Activated CD4-positive, alpha-beta T cell treated with anti-CD3 and anti-CD28 coated beads, Interleukin-2, Interleukin-4, amounts not matched to agents 100 ng/mL and 50 ng/mL, durations not matched to agents 16 hours and 8 hours (primary cell): Measurements from ENCODE around the gene ARHGAP22.

Experiments used
- DNase-seq: peaks from one replicate; pipeline ENCODE4 v3.0.0-alpha.2; 2020; ENCODE audit warnings: low spot score

ARHGAP22 gene

GRCh38 chr10:48607356-48608278 is 2.7 kb upstream of the ARHGAP22 start:
- DNase-seq = no peak

GRCh38 chr10:48606530-48607355 is 1.9 kb upstream of the ARHGAP22 start:
- DNase-seq = peak; percentile 6

GRCh38 chr10:48605786-48606529 is 1.1 kb upstream of the ARHGAP22 start:
- DNase-seq = no peak

GRCh38 chr10:48604039-48604990 is 558 bp downstream of the ARHGAP22 start:
- no peak for DNase-seq

- DNase-seq = no peak
Measured at GRCh38 chr10:48603421-48604038, 1.3 kb downstream of the ARHGAP22 start.

GRCh38 chr10:48602401-48603135 is 2.3 kb downstream of the ARHGAP22 start:
- no peak for DNase-seq

GRCh38 chr10:48601789-48602188 is 3.1 kb downstream of the ARHGAP22 start:
- DNase-seq = no peak

- DNase-seq = no peak
Measured at GRCh38 chr10:48600645-48601505, 4.0 kb downstream of the ARHGAP22 start.

GRCh38 chr10:48599830-48600134 is 5.1 kb downstream of the ARHGAP22 start:
- no peak for DNase-seq

- DNase-seq = no peak
Measured at GRCh38 chr10:48598936-48599829, 5.7 kb downstream of the ARHGAP22 start.

GRCh38 chr10:48598243-48598935 is 6.5 kb downstream of the ARHGAP22 start:
- DNase-seq = no peak

GRCh38 chr10:48595539-48595932 is 9.3 kb downstream of the ARHGAP22 start:
- DNase-seq = no peak

- no peak for DNase-seq
Measured at GRCh38 chr10:48594803-48595538, 9.9 kb downstream of the ARHGAP22 start.

- no peak for DNase-seq
Measured at GRCh38 chr10:48594371-48594770, 10.5 kb downstream of the ARHGAP22 start.

GRCh38 chr10:48592346-48592745 is 12.5 kb downstream of the ARHGAP22 start:
- DNase-seq = no peak

- DNase-seq = no peak
Measured at GRCh38 chr10:48590945-48591344, 13.9 kb downstream of the ARHGAP22 start.

GRCh38 chr10:48589266-48589665 is 15.6 kb downstream of the ARHGAP22 start:
- DNase-seq = no peak
